GM06990 (cell line): Measurements from ENCODE around the gene VWA5A.

Source experiments
- DNase-seq: peaks from one replicate; pipeline ENCODE4 v3.0.0-alpha.2; 2011; ENCODE audit not compliant: insufficient read length; ENCODE audit errors: extremely low read depth
- H3K27me3 ChIP-seq: replicated peaks from 2 replicates; pipeline ENCODE4 v1.6.0; 2011; ENCODE audit warnings: low read length; ENCODE audit not compliant: control insufficient read depth, insufficient read depth
- H3K36me3 ChIP-seq: 2 replicates; pipeline ENCODE4 v1.5.1; 2011; ENCODE audit warnings: low read length; ENCODE audit not compliant: control insufficient read depth, insufficient read depth
- H3K4me3 ChIP-seq: replicated peaks from 2 replicates; pipeline ENCODE4 v1.5.1; 2011; ENCODE audit warnings: low read depth, mild to moderate bottlenecking, control low read depth, low read length
- TF ChIP-seq, protein P1 (sequence below): IDR thresholded peaks from 2 replicates; pipeline ENCODE4 v1.5.1; 2011; ENCODE audit warnings: low read length, control low read depth, mild to moderate bottlenecking, inconsistent platforms; ENCODE audit not compliant: insufficient read depth, poor library complexity, severe bottlenecking

Gene VWA5A

DNA sequence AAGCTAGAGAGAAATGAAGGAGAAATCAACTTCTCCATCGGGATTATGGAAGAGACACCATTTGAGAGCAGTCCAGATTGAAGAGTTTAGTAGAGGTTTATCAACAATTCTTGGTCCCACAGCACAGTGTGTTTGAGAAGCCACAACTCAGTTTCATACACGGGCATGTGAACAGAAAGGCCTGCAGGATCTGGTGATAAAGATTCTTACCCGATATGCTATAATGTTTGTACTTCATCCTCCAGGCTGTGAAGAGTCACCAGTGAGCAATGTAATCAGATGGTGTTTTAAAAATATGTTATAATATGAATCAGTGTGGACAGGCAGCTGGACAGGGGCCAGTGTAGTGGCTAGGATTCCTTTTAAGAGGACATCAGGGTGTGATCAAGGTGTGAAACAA, 29.7 kb upstream of the VWA5A start:
- Histone ChIP-seq H3K36me3 (no peaks in the 10 kb centered on the region), H3K27me3 (no peaks in the 10 kb centered on the region; the same call in 1 of the 2 replicates), H3K4me3 (no peak overlapping the region)
- no peak for DNase-seq
- TF ChIP-seq, protein P1, sequence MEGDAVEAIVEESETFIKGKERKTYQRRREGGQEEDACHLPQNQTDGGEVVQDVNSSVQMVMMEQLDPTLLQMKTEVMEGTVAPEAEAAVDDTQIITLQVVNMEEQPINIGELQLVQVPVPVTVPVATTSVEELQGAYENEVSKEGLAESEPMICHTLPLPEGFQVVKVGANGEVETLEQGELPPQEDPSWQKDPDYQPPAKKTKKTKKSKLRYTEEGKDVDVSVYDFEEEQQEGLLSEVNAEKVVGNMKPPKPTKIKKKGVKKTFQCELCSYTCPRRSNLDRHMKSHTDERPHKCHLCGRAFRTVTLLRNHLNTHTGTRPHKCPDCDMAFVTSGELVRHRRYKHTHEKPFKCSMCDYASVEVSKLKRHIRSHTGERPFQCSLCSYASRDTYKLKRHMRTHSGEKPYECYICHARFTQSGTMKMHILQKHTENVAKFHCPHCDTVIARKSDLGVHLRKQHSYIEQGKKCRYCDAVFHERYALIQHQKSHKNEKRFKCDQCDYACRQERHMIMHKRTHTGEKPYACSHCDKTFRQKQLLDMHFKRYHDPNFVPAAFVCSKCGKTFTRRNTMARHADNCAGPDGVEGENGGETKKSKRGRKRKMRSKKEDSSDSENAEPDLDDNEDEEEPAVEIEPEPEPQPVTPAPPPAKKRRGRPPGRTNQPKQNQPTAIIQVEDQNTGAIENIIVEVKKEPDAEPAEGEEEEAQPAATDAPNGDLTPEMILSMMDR = no peak

DNA sequence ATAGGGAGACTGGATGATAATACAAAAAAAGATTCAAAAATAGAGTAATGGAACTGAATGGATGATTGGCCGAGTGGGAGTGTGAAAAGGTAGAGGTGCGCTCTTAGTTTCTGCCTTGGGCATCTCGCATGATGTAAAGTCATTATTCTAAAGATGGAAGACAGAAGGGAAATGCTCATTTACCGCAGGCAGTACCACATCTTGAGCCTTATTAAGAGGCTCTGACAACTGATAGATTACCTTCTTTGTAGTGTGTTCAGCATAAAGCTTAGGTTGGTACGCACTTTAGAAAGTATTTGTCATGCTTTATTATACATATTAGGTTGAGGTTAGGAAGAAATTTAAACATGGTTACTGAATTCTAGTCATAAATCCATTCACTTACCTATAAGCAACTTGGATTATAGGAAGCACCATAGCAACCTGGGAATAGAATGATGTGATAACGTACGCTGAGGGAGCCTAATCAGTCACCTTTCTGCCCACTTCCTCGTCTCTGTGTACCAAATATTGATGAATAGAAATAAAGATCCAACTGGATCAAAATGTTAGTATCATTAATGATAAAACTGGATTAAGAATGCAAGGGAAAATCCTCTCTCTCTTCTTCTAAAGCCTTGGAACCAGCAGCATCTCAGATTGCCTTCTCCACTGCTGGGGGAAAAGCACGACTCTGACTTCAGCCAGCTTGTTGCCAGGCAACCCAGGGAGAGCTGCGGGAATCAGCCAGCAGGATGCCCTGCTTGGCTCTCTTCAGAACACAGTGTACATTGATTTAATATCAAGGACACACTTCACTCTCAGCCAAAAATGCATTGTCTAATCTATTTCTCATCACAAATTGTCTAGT, 29.0 kb upstream of the VWA5A start:
- no peaks in the 10 kb centered on the region for H3K27me3 ChIP-seq
- no peaks in the 10 kb centered on the region for H3K36me3 ChIP-seq
- H3K4me3 ChIP-seq = no peak overlapping the region
- no peak for DNase-seq
- TF ChIP-seq, protein P1 = no peak

DNA sequence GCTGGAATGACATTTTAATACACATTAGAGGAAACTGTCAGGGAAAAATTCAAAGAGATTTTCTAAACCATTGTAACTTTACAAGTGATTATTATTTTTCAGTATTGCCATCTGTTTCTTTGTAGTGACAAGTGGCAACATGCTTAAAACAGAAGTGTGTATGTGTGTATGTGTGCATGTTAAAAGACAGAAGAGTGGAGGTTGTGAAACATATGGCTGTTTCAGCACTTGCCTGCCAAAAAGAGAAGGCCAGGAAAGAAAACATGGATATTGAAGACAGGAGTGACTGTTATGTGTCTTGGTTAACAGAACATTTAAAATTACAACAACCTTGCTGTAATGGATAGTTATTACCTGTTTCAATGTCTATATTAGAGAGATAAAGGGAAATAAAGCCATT, 24.3 kb upstream of the VWA5A start:
- DNase-seq = no peak
- H3K27me3 ChIP-seq = no peaks in the 10 kb centered on the region
- TF ChIP-seq, protein P1 = no peak
- H3K36me3 ChIP-seq = no peaks in the 10 kb centered on the region
- H3K4me3 ChIP-seq = no peak overlapping the region

DNA sequence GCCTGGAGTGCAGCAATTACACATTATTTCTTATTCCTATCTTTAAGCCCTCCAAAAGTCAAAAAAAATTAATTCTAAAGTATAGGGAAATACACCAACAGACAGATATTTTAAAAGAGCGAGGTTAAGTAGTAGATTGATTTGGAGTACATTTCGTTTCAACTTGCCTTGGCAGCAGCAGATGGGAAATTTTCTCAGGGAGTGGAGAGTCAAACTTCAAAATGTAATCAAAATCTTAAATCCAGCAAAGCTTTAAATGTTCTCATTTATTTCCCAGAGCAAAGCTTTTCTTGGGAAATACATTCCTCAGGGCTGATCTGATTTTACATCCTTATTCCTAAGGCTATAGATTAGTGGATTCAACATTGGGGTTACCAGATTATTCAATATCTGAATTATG, 21.9 kb upstream of the VWA5A start:
- TF ChIP-seq, protein P1 = no peak
- no peaks in the 10 kb centered on the region for H3K36me3 ChIP-seq
- no peaks in the 10 kb centered on the region for H3K27me3 ChIP-seq

DNA sequence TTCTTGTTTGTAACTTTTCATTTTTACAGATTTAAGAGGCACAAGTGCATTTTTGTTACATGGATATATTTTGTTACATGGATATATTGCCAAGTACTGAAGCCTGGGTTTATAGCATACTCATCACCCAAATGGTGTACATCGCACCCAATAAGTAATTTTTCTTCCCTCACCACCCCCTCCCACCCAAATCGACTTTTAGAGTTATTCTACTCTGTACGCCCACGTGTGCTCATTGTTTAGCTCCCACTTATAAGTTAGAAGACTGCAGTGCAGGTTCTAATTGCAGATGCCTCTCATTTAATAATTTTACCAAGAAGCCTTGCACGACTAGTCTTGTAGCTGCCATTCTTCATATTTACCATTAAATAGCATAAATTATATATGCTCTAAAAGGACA, 20.5 kb upstream of the VWA5A start:
- no peaks in the 10 kb centered on the region for H3K27me3 ChIP-seq
- no peak for DNase-seq
- H3K4me3 ChIP-seq = no peak overlapping the region
- TF ChIP-seq, protein P1 = no peak
- no peaks in the 10 kb centered on the region for H3K36me3 ChIP-seq

More for the DNA sequence above, 21.9 kb upstream of the VWA5A start:
- DNase-seq = no peak
- no peak overlapping the region for H3K4me3 ChIP-seq
